ENCODE data around the gene ADAMTSL1. TPM values are rescaled to one million over a fixed set of nuclear protein-coding genes. Genes with fewer than 3 reads are reported as not detected.

The ADAMTSL1 gene
- total and polyA plus RNA-seq, 2 donors (not counting 3 experiments of a cell fraction or from before 2014, with no cell fraction given), result 15.0 to 18.4 TPM

- Histone ChIP-seq H3K4me3 (replicated peaks in 1 of 3; ENCODE audit: insufficient read depth in 1 of 3, low read depth in 1 of 3, low read length in 3 of 3) (no peak overlapping the region), H3K36me3 (ENCODE audit: control insufficient read depth in 2 of 2, extremely low read depth in 1 of 2, insufficient read depth in 2 of 2, low read length in 2 of 2) (no peaks in the 10 kb centered on the region), H2AFZ (ENCODE audit: low read depth, low read length) (no peak overlapping the region), H3K9ac (replicated peaks; ENCODE audit: extremely low read depth, insufficient read depth, low read length) (no peak overlapping the region), H4K20me1 (replicated peaks; ENCODE audit: control insufficient read depth, extremely low read depth, insufficient read depth, low read length) (no peaks in the 10 kb centered on the region), H3K27me3 (ENCODE audit: control insufficient read depth in 2 of 2, insufficient read depth in 2 of 2, low read length in 2 of 2) (no peaks in the 10 kb centered on the region), H3K79me2 (ENCODE audit: control insufficient read depth, insufficient read depth, low read length) (peaks cover 58% of the 10 kb centered on the region), H3K4me1 (ENCODE audit: control insufficient read depth, extremely low read depth, insufficient read depth, low read length) (peaks cover 34% of the 10 kb centered on the region), H3K27ac (ENCODE audit: insufficient read depth, low read depth, low read length) (no peak overlapping the region), H3K9me1 (replicated peaks; ENCODE audit: control insufficient read depth, extremely low read depth, insufficient read depth, low read length) (no peaks in the 10 kb centered on the region), H3K4me2 (ENCODE audit: insufficient read depth, low read length) (no peak overlapping the region), H3K9me3 (replicated peaks; ENCODE audit: control insufficient read depth, insufficient read depth, low read length) (no peaks in the 10 kb centered on the region)
- TF ChIP-seq FOS (IDR thresholded peaks at IDR 0.05; ENCODE audit: borderline replicate concordance, insufficient read depth, low read length) (no peak), CTCF (IDR thresholded peaks at IDR 0.05; ENCODE audit: extremely low read depth in 1 of 2, insufficient read depth in 1 of 2, low read depth in 1 of 2, low read length in 2 of 2) (no peak), JUN (IDR thresholded peaks at IDR 0.05; ENCODE audit: borderline replicate concordance, insufficient read depth, insufficient read length, low read depth) (no peak), MYC (IDR thresholded peaks at IDR 0.05; ENCODE audit: low read depth, low read length) (no peak), POLR2A (IDR thresholded peaks at IDR 0.05; ENCODE audit: low read depth, low read length) (no peak), GATA2 (IDR thresholded peaks at IDR 0.05; ENCODE audit: insufficient read depth, insufficient read length, low read depth, low read length) (no peak), EZH2 (IDR thresholded peaks at IDR 0.05; ENCODE audit: borderline replicate concordance, low read depth, low read length, severe bottlenecking) (no peak), POLR2AphosphoS5 (IDR thresholded peaks at IDR 0.05; ENCODE audit: insufficient read depth, low read depth, low read length) (no peak)
- TF ChIP-seq, protein P1, sequence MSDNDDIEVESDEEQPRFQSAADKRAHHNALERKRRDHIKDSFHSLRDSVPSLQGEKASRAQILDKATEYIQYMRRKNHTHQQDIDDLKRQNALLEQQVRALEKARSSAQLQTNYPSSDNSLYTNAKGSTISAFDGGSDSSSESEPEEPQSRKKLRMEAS (IDR thresholded peaks at IDR 0.05; ENCODE audit: insufficient read depth, insufficient read length), result no peak
- ChIA-PET POLR2A (interaction anchor here (0.6 kb wide), 1 partner anchor 10 kb away, joined by 3 read pairs; no protein-coding TSS in a partner anchor), CTCF (interaction anchor here (0.9 to 9.5 kb wide), 3 partner anchors 35 to 224 kb away, joined by 4 to 62 read pairs (median 9); no protein-coding TSS in a partner anchor)
- DNase-seq (ENCODE audit: low read depth, low spot score), result no peak
- dilution Hi-C loops (cut with MboI; ENCODE audit: extremely low pct_ligation_motif_present, low sequenced_read_pairs), result no loop called here
- intact Hi-C loops (cut with micrococcal nuclease), result no loop called here
- no peak for FAIRE-seq
- no TSS peak for BruUV-seq (replicated peaks)
These were observed 4.8 kb downstream of the ADAMTSL1 start for GRCh38 chr9:18478501-18479361.
